Measurements from ENCODE around the gene TJP1. TPM values are rescaled to one million over a fixed set of nuclear protein-coding genes. Genes with fewer than 3 reads are reported as not detected.

Gene TJP1
- total RNA-seq, 2 donors from 2014 or later = 47.2 to 70.1 TPM

DNA sequence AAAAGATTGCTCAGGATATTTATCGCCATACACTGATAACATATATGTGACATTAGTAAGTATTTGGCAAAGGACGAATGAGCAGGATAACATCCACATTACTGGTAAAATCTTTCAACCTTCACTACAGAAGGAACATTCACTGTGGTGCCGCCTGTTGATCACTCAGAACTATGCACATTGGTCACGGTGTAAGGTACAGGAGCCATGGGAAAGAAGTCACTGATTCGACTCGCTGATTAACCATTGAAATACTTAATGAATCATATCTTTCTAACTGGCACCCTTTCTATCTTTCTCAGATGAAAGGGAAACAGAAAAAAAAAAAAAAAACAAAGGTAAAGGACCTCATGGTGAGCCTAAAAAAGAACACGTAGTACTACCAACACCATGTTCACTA, 68.8 kb downstream of the TJP1 start:
- H3K36me3 ChIP-seq = no peaks in the 10 kb centered on the region
- intact Hi-C loops (cut with DNase I) = no loop called here
- no peak overlapping the region for H3K4me3 ChIP-seq
- H3K27me3 ChIP-seq = no peaks in the 10 kb centered on the region
- no peaks in the 10 kb centered on the region for H3K9me3 ChIP-seq
- no peak overlapping the region for H3K27ac ChIP-seq
- no peak for DNase-seq
- H3K4me1 ChIP-seq = no peaks in the 10 kb centered on the region
- H3K9ac ChIP-seq (ENCODE audit: low read depth in 2 of 2, low read length in 2 of 2) = no peak overlapping the region
- no peak for TF ChIP-seq CTCF (IDR thresholded peaks at IDR 0.05)

DNA sequence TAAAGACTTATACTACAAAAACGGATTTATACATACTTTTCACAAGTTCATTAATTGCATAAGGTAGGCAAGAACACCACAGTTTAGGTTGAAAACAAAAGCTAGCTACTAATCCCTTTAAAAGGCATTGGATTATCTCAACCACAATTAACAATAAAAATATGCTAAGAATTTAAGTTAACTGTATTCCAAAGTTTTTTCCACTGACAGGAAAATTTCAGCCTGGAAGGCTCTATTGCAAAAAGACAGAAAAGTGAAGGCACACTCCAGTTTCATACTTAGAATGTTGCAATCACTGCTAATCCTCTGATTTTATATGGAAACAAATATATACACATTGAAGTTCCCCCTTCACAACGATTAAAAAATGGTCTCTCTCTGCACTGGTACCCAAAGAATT, 71.5 kb downstream of the TJP1 start:
- Histone ChIP-seq H3K27me3 (no peaks in the 10 kb centered on the region), H3K4me1 (no peaks in the 10 kb centered on the region), H3K9me3 (no peaks in the 10 kb centered on the region), H3K36me3 (no peaks in the 10 kb centered on the region), H3K9ac (ENCODE audit: low read depth in 2 of 2, low read length in 2 of 2) (no peak overlapping the region), H3K4me3 (no peak overlapping the region), H3K27ac (no peak overlapping the region)
- no peak for TF ChIP-seq CTCF (IDR thresholded peaks at IDR 0.05)
- DNase-seq = no peak
- intact Hi-C loops (cut with DNase I) = no loop called here

GRCh38 chr15:29749365-29750086, 72.7 kb downstream of the TJP1 start:
- intact Hi-C loops (cut with DNase I) = loop anchor here (10.0 kb wide), 2 partner anchors 55 to 185 kb away; no protein-coding TSS in a partner anchor
- DNase-seq = no peak
- H3K4me3 ChIP-seq = no peak overlapping the region
- no peaks in the 10 kb centered on the region for H3K36me3 ChIP-seq
- TF ChIP-seq CTCF (IDR thresholded peaks at IDR 0.05) = no peak
- H3K9me3 ChIP-seq = no peaks in the 10 kb centered on the region
- H3K9ac ChIP-seq (ENCODE audit: low read depth in 2 of 2, low read length in 2 of 2) = no peak overlapping the region
- no peaks in the 10 kb centered on the region for H3K4me1 ChIP-seq
- H3K27ac ChIP-seq = no peak overlapping the region
- H3K27me3 ChIP-seq = no peaks in the 10 kb centered on the region

DNA sequence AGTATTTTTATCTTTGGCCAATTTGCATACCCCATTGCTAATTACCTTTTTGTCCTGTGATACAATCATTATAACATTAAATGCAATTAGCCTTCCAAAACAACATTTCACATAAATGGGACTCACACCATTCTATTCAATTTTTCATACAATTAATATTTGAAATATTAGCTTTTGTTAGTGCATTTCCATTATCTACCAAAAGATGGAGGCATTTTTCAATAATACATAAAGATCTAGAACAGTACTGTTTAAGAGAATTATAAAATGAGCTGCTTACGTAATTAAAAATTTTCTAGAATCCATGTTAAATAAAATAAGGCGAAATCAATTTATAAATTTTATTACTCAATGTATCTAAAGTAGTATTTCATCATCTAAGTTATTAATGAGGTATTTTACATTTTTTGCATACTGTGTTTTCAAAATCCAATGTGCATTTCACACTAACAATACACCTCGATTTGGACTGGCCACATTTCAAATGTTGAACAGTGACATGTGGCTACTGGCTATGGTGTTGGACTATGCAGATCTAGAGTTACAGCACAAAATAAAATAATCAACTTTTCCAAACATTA, 74.3 kb downstream of the TJP1 start:
- no peak for TF ChIP-seq CTCF (IDR thresholded peaks at IDR 0.05)
- Histone ChIP-seq H3K4me3 (no peak overlapping the region), H3K9ac (ENCODE audit: low read depth in 2 of 2, low read length in 2 of 2) (no peak overlapping the region), H3K27me3 (no peaks in the 10 kb centered on the region), H3K27ac (no peak overlapping the region), H3K9me3 (no peaks in the 10 kb centered on the region), H3K4me1 (no peaks in the 10 kb centered on the region), H3K36me3 (no peaks in the 10 kb centered on the region)
- DNase-seq = no peak
- intact Hi-C loops (cut with DNase I) = loop anchor here (10.0 kb wide), 2 partner anchors 57 to 187 kb away; no protein-coding TSS in a partner anchor

GRCh38 chr15:29743475-29743874, 78.8 kb downstream of the TJP1 start:
- intact Hi-C loops (cut with DNase I) = loop anchor here (10.0 kb wide), 2 partner anchors 61 to 191 kb away; no protein-coding TSS in a partner anchor

More at GRCh38 chr15:29743475-29743874, 78.8 kb downstream of the TJP1 start:
- H3K9me3 ChIP-seq = no peaks in the 10 kb centered on the region
- no peaks in the 10 kb centered on the region for H3K36me3 ChIP-seq
- no peaks in the 10 kb centered on the region for H3K4me1 ChIP-seq
- no peak for TF ChIP-seq CTCF (IDR thresholded peaks at IDR 0.05)
- DNase-seq = no peak
- no peaks in the 10 kb centered on the region for H3K27me3 ChIP-seq
- no peak overlapping the region for H3K27ac ChIP-seq
- no peak overlapping the region for H3K4me3 ChIP-seq
- no peak overlapping the region for H3K9ac ChIP-seq (ENCODE audit: low read depth in 2 of 2, low read length in 2 of 2)

Data from colonic mucosa (tissue), 4 donors.